Skin epidermis (tissue), 12 donors: ENCODE results near the gene ECSIT.
"Not testable (repeated sequence)": the region's sequence is repeated elsewhere in the genome, so short reads cannot be mapped to it uniquely, and the experiment has no call there.

Source experiments
- H3K27ac ChIP-seq, 21 experiments: fragments of 200-600 bp; sonication (generic) in 11 of 21; one replicate each; pipeline ENCODE4 v1.5.0; 2020; ENCODE audit warnings: mild to moderate bottlenecking in 3 of 21, inconsistent platforms in 2 of 21, moderate library complexity in 2 of 21
- H3K4me3 ChIP-seq, 7 experiments: fragments of 200-600 bp; sonication (generic) in 2 of 7; one replicate each; pipeline ENCODE4 v1.5.0; 2020; ENCODE audit warnings: inconsistent platforms in 2 of 7, mild to moderate bottlenecking in 2 of 7, moderate library complexity in 1 of 7

Gene ECSIT

GRCh38 chr19:11481534-11482383 is 47.2 kb downstream of the ECSIT start:
- Histone ChIP-seq H3K27ac (no peak overlapping the region), H3K4me3 (peak overlapping the region; percentile 12 to 36 (median 22))

GRCh38 chr19:11480715-11481533 is 48.0 kb downstream of the ECSIT start, which contains the start of gene ELAVL3:
TSS of gene ELAVL3 (minus strand) at chr19:11481046. CDS start at chr19:11480608, 438 bp downstream.
- Histone ChIP-seq H3K27ac (no peak within 1 kb of the TSS), H3K4me3 (peak within 1 kb of the TSS in 1 of 7 experiments; percentile 32)

- no peak overlapping the region for H3K4me3 ChIP-seq
- H3K27ac ChIP-seq: no peak overlapping the region
These were observed 48.8 kb downstream of the ECSIT start for GRCh38 chr19:11479898-11480714.

GRCh38 chr19:11479090-11479897 is 49.6 kb downstream of the ECSIT start:
- H3K4me3 ChIP-seq: no peak overlapping the region

GRCh38 chr19:11478167-11479089 is 50.5 kb downstream of the ECSIT start:
- H3K4me3 ChIP-seq: no peak overlapping the region
- no peak overlapping the region for H3K27ac ChIP-seq

More at GRCh38 chr19:11479090-11479897, 49.6 kb downstream of the ECSIT start:
- no peak overlapping the region for H3K27ac ChIP-seq

- H3K27ac ChIP-seq: no peak overlapping the region
These were observed 53.1 kb downstream of the ECSIT start for GRCh38 chr19:11475861-11476260.

GRCh38 chr19:11475343-11475742 is 53.6 kb downstream of the ECSIT start:
- not testable (repeated sequence) for H3K4me3 ChIP-seq, H3K27ac ChIP-seq

More at GRCh38 chr19:11475861-11476260, 53.1 kb downstream of the ECSIT start:
- no peak overlapping the region for H3K4me3 ChIP-seq

GRCh38 chr19:11473725-11474124 is 55.2 kb downstream of the ECSIT start:
- Histone ChIP-seq H3K27ac (no peak overlapping the region), H3K4me3 (no peak overlapping the region)

- not testable (repeated sequence) for H3K27ac ChIP-seq, H3K4me3 ChIP-seq
These were observed 60.6 kb downstream of the ECSIT start for GRCh38 chr19:11468266-11468845.

GRCh38 chr19:11465600-11465999 is 63.3 kb downstream of the ECSIT start:
- no peak overlapping the region for H3K4me3 ChIP-seq
- H3K27ac ChIP-seq: no peak overlapping the region

- Histone ChIP-seq H3K4me3 (no peak overlapping the region), H3K27ac (no peak overlapping the region)
These were observed 64.3 kb downstream of the ECSIT start for GRCh38 chr19:11464333-11465265.

- Histone ChIP-seq H3K4me3 (no peak overlapping the region), H3K27ac (no peak overlapping the region)
These were observed 65.5 kb downstream of the ECSIT start for GRCh38 chr19:11463391-11463790.

- no peak overlapping the region for H3K4me3 ChIP-seq
- H3K27ac ChIP-seq: no peak overlapping the region
These were observed 67.5 kb downstream of the ECSIT start for GRCh38 chr19:11461453-11461852.

GRCh38 chr19:11460207-11460606 is 68.7 kb downstream of the ECSIT start:
- Histone ChIP-seq H3K4me3 (no peak overlapping the region), H3K27ac (no peak overlapping the region)

- H3K27ac ChIP-seq, H3K4me3 ChIP-seq: not testable (repeated sequence)
These were observed 70.0 kb downstream of the ECSIT start for GRCh38 chr19:11458912-11459311.

- H3K27ac ChIP-seq: no peak overlapping the region
- H3K4me3 ChIP-seq: no peak overlapping the region
These were observed 70.6 kb downstream of the ECSIT start for GRCh38 chr19:11458236-11458900.
